OCI-LY3 (cell line): Measurements from ENCODE around the gene RPS18.

Source experiments
- EZH2phosphoT487 ChIP-seq: fragments of 200-600 bp; shearing (Covaris generic); IDR thresholded peaks from 2 replicates; pipeline ENCODE4 v1.6.1; 2018; ENCODE audit warnings: antibody characterized with exemption, mixed run types, low read depth
- TF ChIP-seq, protein P1 (sequence below): fragments of 200-600, 300-600 bp; sonication (generic); IDR thresholded peaks from 2 replicates; pipeline ENCODE4 v1.5.1; 2014; ENCODE audit warnings: antibody characterized with exemption, low read length, low read depth

DNA sequence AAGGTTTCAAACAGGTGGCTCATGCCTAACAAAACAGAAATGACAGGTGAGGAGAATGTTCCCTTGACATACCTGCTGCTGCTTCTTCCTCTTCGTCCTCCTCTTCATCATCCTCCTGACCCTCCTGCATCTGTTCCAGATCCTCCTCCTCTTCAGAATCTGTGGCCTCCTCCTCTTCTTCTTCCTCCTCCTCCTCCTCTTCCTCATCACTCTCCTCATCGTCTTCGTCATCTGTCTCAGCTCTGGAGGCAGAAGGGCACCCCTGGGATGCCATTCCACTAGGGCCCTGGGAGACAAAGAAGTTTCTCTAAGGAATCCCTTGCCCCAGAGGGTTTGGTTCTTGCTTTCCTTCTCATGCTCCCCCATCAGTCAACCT is 48.1 kb downstream of the RPS18 start:
- TF ChIP-seq, protein P1, sequence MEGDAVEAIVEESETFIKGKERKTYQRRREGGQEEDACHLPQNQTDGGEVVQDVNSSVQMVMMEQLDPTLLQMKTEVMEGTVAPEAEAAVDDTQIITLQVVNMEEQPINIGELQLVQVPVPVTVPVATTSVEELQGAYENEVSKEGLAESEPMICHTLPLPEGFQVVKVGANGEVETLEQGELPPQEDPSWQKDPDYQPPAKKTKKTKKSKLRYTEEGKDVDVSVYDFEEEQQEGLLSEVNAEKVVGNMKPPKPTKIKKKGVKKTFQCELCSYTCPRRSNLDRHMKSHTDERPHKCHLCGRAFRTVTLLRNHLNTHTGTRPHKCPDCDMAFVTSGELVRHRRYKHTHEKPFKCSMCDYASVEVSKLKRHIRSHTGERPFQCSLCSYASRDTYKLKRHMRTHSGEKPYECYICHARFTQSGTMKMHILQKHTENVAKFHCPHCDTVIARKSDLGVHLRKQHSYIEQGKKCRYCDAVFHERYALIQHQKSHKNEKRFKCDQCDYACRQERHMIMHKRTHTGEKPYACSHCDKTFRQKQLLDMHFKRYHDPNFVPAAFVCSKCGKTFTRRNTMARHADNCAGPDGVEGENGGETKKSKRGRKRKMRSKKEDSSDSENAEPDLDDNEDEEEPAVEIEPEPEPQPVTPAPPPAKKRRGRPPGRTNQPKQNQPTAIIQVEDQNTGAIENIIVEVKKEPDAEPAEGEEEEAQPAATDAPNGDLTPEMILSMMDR: no peak
- no peak for TF ChIP-seq EZH2phosphoT487
